OCI-LY3 (cell line): Measurements from ENCODE around the gene HSD11B2.

Experiments
- H2AFZ ChIP-seq: fragments of 200-600, 300-600 bp; shearing (Covaris generic); 2 replicates; pipeline ENCODE4 v1.6.0; 2014; ENCODE audit warnings: antibody characterized with exemption, low read depth, low read length
- H3K27ac ChIP-seq: fragments of 200-600, 300-600 bp; sonication (generic); 2 replicates; pipeline ENCODE4 v1.5.1; 2014; ENCODE audit warnings: mild to moderate bottlenecking, low read length, moderate library complexity, mixed read lengths
- H3K27me3 ChIP-seq: fragments of 200-600, 300-600 bp; sonication (generic); 2 replicates; pipeline ENCODE4 v1.6.1; 2014; ENCODE audit warnings: low read depth, low read length, mixed read lengths
- H3K36me3 ChIP-seq: fragments of 200-600, 300-600 bp; sonication (generic); replicated peaks from 2 replicates; pipeline ENCODE3; 2014; ENCODE audit warnings: low read depth, low read length, mixed read lengths
- H3K4me1 ChIP-seq: fragments of 300-600, 200-600 bp; sonication (generic); 2 replicates; pipeline ENCODE4 v1.6.1; 2014; ENCODE audit warnings: low read length, mixed read lengths
- H3K4me2 ChIP-seq: fragments of 200-600, 300-600 bp; sonication (generic); 2 replicates; pipeline ENCODE4 v1.6.1; 2014; ENCODE audit warnings: low read length, mixed read lengths
- H3K4me3 ChIP-seq: fragments of 300-600, 200-600 bp; sonication (generic); 2 replicates; pipeline ENCODE4 v1.5.1; 2014; ENCODE audit warnings: antibody characterized with exemption, mild to moderate bottlenecking, low read length, moderate library complexity
- H3K79me2 ChIP-seq: fragments of 300-600, 200-600 bp; shearing (Covaris generic); 2 replicates; pipeline ENCODE4 v1.6.1; 2014; ENCODE audit warnings: mild to moderate bottlenecking, low read length, mixed read lengths
- H3K9ac ChIP-seq: fragments of 300-600, 200-600 bp; shearing (Covaris generic); 2 replicates; pipeline ENCODE4 v1.6.0; 2014; ENCODE audit warnings: mild to moderate bottlenecking, low read length, moderate library complexity
- H3K9me3 ChIP-seq: fragments of 200-600, 300-600 bp; shearing (Covaris generic); 2 replicates; pipeline ENCODE4 v1.6.1; 2014; ENCODE audit warnings: low read length, mixed read lengths; ENCODE audit not compliant: insufficient read depth
- H4K20me1 ChIP-seq: fragments of 200-600, 300-600 bp; sonication (generic); 2 replicates; pipeline ENCODE4 v1.6.1; 2016; ENCODE audit warnings: low read length, mixed read lengths; ENCODE audit not compliant: insufficient read depth
- CTCF ChIP-seq: fragments of 200-600, 300-600 bp; sonication (generic); IDR thresholded peaks from 2 replicates; pipeline ENCODE4 v1.5.1; 2014; ENCODE audit warnings: antibody characterized with exemption, low read length, low read depth
- EZH2phosphoT487 ChIP-seq: fragments of 200-600 bp; shearing (Covaris generic); IDR thresholded peaks from 2 replicates; pipeline ENCODE4 v1.6.1; 2018; ENCODE audit warnings: antibody characterized with exemption, mixed run types, low read depth

HSD11B2 gene

DNA sequence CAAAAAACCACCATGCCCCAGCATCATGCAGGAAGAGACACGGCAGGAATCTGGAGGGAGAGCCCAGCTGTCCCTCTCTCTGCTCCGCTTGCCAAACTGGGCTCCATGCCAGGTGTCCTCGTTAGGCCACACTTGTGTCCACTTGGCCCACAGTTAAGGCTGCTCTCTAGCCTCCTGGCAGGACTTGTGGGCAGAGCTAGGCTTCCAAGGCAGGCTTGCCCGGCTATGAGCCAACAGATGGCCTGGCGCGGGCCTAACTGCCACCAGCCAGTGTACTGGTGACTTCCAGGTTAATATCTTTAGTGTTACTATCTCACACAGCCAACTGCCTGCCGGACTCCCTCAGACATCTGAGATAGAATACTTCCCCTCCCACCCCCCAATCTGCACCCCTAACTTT is 39.4 kb downstream of the HSD11B2 start:
- no peaks in the 10 kb centered on the region for H3K27me3 ChIP-seq
- peaks cover 45% of the 10 kb centered on the region for H4K20me1 ChIP-seq
- peaks cover 52% of the 10 kb centered on the region for H3K79me2 ChIP-seq
- H3K4me2 ChIP-seq: no peak overlapping the region
- TF ChIP-seq CTCF (no peak), EZH2phosphoT487 (no peak)
- no peak overlapping the region for H3K4me3 ChIP-seq
- no peaks in the 10 kb centered on the region for H3K36me3 ChIP-seq
- no peaks in the 10 kb centered on the region for H3K9me3 ChIP-seq
- no peak overlapping the region for H3K27ac ChIP-seq
- H2AFZ ChIP-seq: no peak overlapping the region
- H3K4me1 ChIP-seq: peaks cover 4% of the 10 kb centered on the region
- no peak overlapping the region for H3K9ac ChIP-seq

GRCh38 chr16:67471758-67472384 is 41.0 kb downstream of the HSD11B2 start:
- Histone ChIP-seq H3K9me3 (no peaks in the 10 kb centered on the region), H3K27me3 (no peaks in the 10 kb centered on the region), H3K4me2 (no peak overlapping the region), H2AFZ (no peak overlapping the region), H3K79me2 (peaks cover 57% of the 10 kb centered on the region), H3K4me1 (no peaks in the 10 kb centered on the region), H3K27ac (no peak overlapping the region), H4K20me1 (peaks cover 40% of the 10 kb centered on the region), H3K36me3 (no peaks in the 10 kb centered on the region), H3K4me3 (no peak overlapping the region), H3K9ac (no peak overlapping the region)
- TF ChIP-seq CTCF (no peak), EZH2phosphoT487 (no peak)

- Histone ChIP-seq H3K4me2 (no peak overlapping the region), H3K36me3 (no peaks in the 10 kb centered on the region)
Measured at GRCh38 chr16:67474551-67475455, 43.9 kb downstream of the HSD11B2 start.

More at GRCh38 chr16:67474551-67475455, 43.9 kb downstream of the HSD11B2 start:
- TF ChIP-seq CTCF (no peak), EZH2phosphoT487 (no peak)
- Histone ChIP-seq H4K20me1 (peaks cover 24% of the 10 kb centered on the region; the same call in 1 of the 2 replicates), H3K9ac (no peak overlapping the region), H3K27me3 (no peaks in the 10 kb centered on the region), H3K4me3 (no peak overlapping the region), H3K9me3 (no peaks in the 10 kb centered on the region), H3K27ac (no peak overlapping the region), H3K4me1 (peaks cover 5% of the 10 kb centered on the region), H3K79me2 (peaks cover 62% of the 10 kb centered on the region), H2AFZ (no peak overlapping the region)
